Thyroid gland (tissue), 4 donors: Measurements from ENCODE around the gene MGAT5. TPM values are rescaled to one million over a fixed set of nuclear protein-coding genes. Genes with fewer than 3 reads are reported as not detected.

Experiments
- DNase-seq, 2 donors: peaks; one replicate each; pipeline ENCODE4 v3.0.0-alpha.2; 2019
- H3K27ac ChIP-seq, 3 donors: fragments of 200-600 bp; sonication (generic); 1 replicate in 2 of 3; 2 replicates in 1 of 3; pipeline ENCODE4 v1.5.1; 2016 to 2019; ENCODE audit warnings: mild to moderate bottlenecking in 1 of 3, moderate library complexity in 1 of 3
- H3K27me3 ChIP-seq: fragments of 200-600 bp; sonication (generic); one replicate; pipeline ENCODE4 v1.5.1; 2019
- H3K36me3 ChIP-seq, 2 donors: fragments of 200-600 bp; sonication (generic); one replicate each; pipeline ENCODE4 v1.5.1; 2016 to 2019
- H3K4me1 ChIP-seq, 2 donors: fragments of 200-600 bp; sonication (generic); one replicate each; pipeline ENCODE4 v1.5.1; 2017 to 2019
- H3K4me3 ChIP-seq, 3 donors: fragments of 200-600 bp; sonication (generic); replicated peaks in 1 of 3; 1 replicate in 2 of 3; 2 replicates in 1 of 3; pipeline ENCODE4 v1.5.1; 2016; ENCODE audit warnings: mild to moderate bottlenecking in 1 of 3
- H3K9me3 ChIP-seq: fragments of 200-600 bp; sonication (generic); one replicate; pipeline ENCODE4 v1.5.1; 2017
- POLR2A ChIP-seq, 2 donors: fragments of 450-650 bp; IDR thresholded peaks; one replicate each; pipeline ENCODE4 v1.6.1; 2017; ENCODE audit warnings: antibody characterized with exemption in 2 of 2, mild to moderate bottlenecking in 2 of 2, moderate library complexity in 1 of 2
- WGBS, 2 donors: methylation state at CpG; one replicate each; pipeline ENCODE4 v1.1.5; 2017; 5-methylcytosine and 5-hydroxymethylcytosine counted together
- intact Hi-C: fragments of 100-400 bp; cut with DNase I; formaldehyde crosslinking; loops from one replicate; pipeline ENCODE4 v1.15.1; 2023
- total RNA-seq, 4 donors: library from RNA; depleted of rRNA; stranded (reverse); fragments of >200 nt; gene quantifications; one replicate each; pipeline ENCODE4 v1.2.3, GENCODE V29; 2016
- TF ChIP-seq, protein P1 (sequence below), 6 experiments: fragments of 200-600 bp in 3 of 6; fragments of 450-650 bp in 3 of 6; sonication (generic) in 3 of 6; IDR thresholded peaks; one replicate each; pipeline ENCODE4 v1.5.1; 2016 to 2019; ENCODE audit warnings: antibody characterized with exemption in 6 of 6, mild to moderate bottlenecking in 2 of 6, inconsistent platforms in 1 of 6, moderate library complexity in 1 of 6

The MGAT5 gene
- total RNA-seq, 4 donors from 2014 or later, result 47.5 to 64.4 (median 50.4) TPM

DNA sequence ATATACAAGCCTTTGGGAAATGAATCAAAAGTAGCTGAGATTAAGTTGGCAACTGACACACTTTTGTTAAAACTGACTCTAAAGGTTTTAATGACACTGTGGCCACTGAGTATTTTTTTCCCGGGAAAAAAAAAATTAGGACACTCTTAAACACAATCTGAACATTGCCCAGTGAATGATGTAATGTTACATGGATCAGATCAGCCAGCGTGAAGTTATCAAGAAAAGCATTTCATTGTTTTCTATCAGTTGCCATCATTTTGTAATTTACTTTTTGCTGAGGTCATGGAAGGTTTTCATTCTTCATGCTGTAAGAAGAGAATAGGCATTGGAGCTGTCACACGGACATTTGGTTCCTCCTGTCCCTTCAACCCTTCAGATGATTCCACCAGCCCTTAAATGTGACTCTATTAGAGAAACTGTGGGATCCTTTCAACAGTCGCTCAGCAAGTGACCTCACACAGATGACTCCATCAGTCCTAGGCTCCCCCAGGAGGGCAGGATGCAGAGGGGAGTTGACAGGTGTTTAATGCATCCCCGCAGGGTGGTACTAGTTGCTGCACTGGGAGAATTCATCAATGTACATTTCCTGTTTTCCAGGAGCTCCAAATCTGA is 164.2 kb downstream of the MGAT5 start:
- Histone ChIP-seq H3K4me3 (no peak overlapping the region), H3K27ac (no peak overlapping the region), H3K27me3 (no peaks in the 10 kb centered on the region), H3K9me3 (no peaks in the 10 kb centered on the region), H3K36me3 (no peaks in the 10 kb centered on the region), H3K4me1 (no peaks in the 10 kb centered on the region)
- intact Hi-C loops, result loop anchor here (10.0 kb wide), 2 partner anchors 173 to 533 kb away; no protein-coding TSS in a partner anchor
- DNase-seq, result no peak
- TF ChIP-seq, protein P1, sequence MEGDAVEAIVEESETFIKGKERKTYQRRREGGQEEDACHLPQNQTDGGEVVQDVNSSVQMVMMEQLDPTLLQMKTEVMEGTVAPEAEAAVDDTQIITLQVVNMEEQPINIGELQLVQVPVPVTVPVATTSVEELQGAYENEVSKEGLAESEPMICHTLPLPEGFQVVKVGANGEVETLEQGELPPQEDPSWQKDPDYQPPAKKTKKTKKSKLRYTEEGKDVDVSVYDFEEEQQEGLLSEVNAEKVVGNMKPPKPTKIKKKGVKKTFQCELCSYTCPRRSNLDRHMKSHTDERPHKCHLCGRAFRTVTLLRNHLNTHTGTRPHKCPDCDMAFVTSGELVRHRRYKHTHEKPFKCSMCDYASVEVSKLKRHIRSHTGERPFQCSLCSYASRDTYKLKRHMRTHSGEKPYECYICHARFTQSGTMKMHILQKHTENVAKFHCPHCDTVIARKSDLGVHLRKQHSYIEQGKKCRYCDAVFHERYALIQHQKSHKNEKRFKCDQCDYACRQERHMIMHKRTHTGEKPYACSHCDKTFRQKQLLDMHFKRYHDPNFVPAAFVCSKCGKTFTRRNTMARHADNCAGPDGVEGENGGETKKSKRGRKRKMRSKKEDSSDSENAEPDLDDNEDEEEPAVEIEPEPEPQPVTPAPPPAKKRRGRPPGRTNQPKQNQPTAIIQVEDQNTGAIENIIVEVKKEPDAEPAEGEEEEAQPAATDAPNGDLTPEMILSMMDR (IDR thresholded peaks at IDR 0.05), result no peak
- no peak for TF ChIP-seq POLR2A (IDR thresholded peaks at IDR 0.05)
- 92 to 93% methylated on average over 5 of the region's 5 CpGs for WGBS, 2 donors

DNA sequence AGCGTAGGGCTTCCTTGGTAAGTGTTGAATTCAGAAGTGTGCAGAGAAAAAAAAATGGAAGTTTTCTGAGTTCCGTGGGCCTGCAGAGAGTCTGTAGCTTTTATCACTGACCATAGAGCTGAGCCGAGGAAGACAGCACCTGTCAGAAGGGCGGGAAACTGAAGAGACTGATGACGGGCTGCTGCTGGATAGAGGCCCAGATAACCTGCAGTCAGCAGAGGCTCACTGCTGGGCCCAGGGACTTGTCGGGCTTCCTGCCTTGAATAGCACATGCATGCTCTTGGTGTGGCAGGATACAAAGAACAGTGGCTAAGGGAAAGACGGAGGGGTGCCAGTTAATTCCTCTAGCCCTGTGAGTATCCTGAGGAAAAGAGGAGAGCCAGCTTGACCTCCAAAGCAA is 166.4 kb downstream of the MGAT5 start:
- Histone ChIP-seq H3K27me3 (no peaks in the 10 kb centered on the region), H3K9me3 (no peaks in the 10 kb centered on the region), H3K4me3 (no peak overlapping the region), H3K4me1 (no peaks in the 10 kb centered on the region), H3K36me3 (no peaks in the 10 kb centered on the region), H3K27ac (no peak overlapping the region)
- intact Hi-C loops, result no loop called here
- no peak for TF ChIP-seq POLR2A (IDR thresholded peaks at IDR 0.05)
- TF ChIP-seq, protein P1 (IDR thresholded peaks at IDR 0.05), result no peak
- DNase-seq, result no peak
- 87 to 91% methylated on average over 7 of the region's 7 CpGs for WGBS, 2 donors

DNA sequence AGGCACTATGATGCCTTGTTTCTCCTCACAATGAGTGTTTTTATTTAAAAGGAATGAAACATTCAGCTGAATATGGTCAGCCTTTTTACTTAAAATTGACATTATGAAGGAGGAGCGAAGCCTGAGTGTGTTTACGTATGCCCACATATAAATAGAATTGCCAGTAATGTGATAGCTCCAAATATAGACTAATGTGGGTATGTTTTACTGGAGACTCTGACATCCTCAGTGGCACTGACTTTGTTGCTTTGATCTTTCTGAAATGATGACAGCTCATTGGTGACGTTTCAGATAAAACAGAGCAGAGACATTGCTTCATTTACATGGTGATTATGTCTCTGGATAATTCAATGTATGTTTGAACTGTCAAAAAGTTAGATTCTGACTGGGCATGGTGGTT is 167.0 kb downstream of the MGAT5 start:
- intact Hi-C loops, result no loop called here
- Histone ChIP-seq H3K4me1 (no peaks in the 10 kb centered on the region), H3K27ac (no peak overlapping the region), H3K4me3 (no peak overlapping the region), H3K9me3 (no peaks in the 10 kb centered on the region), H3K27me3 (no peaks in the 10 kb centered on the region), H3K36me3 (no peaks in the 10 kb centered on the region)
- 87 to 88% methylated on average over 3 of the region's 3 CpGs for WGBS, 2 donors
- no peak for TF ChIP-seq POLR2A (IDR thresholded peaks at IDR 0.05)
- TF ChIP-seq, protein P1 (IDR thresholded peaks at IDR 0.05), result no peak
- no peak for DNase-seq

DNA sequence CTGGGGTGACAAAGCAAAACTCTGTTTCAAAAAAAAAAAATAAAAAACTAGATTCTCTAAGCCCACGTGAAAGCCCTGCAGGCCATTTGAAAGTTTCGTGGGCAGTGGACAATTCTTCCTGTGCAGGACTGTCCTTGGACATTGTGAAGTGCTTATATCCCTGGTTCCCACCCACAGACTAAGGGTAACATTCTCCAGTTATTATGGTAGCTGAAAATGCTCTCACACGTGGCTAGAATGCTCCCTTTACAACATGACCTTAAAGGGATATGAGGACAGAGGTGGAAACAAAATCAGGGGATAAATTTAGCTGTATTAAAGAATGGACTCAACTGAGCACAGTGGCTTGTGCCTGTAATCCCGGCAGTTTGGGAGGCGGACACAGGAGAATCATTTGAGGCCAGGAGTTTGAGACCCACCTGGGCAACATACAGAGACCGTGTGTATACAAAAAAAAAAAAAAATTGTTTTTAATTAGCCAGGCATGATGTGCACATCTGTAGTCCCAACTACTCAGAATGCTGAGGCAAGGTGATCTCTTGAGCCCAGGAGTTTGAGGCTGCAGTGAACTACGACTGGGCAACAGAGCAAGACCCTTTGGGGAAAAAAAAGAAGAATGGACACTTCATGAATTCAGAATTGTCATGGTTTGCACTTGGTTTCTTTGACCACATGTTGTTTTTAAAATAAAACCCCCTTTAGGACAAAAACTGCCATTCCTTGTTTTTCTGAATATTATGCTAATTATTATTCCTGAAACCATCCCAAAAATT is 167.9 kb downstream of the MGAT5 start:
- Histone ChIP-seq H3K27me3 (no peaks in the 10 kb centered on the region), H3K4me3 (no peak overlapping the region), H3K9me3 (no peaks in the 10 kb centered on the region), H3K4me1 (no peaks in the 10 kb centered on the region), H3K36me3 (no peaks in the 10 kb centered on the region), H3K27ac (no peak overlapping the region)
- 86 to 87% methylated on average over 7 of the region's 7 CpGs for WGBS, 2 donors
- TF ChIP-seq, protein P1 (IDR thresholded peaks at IDR 0.05), result no peak
- no peak for TF ChIP-seq POLR2A (IDR thresholded peaks at IDR 0.05)
- no peak for DNase-seq
- intact Hi-C loops, result no loop called here
